Measurements from ENCODE around the gene DUS3L. TPM values are rescaled to one million over a fixed set of nuclear protein-coding genes. Genes with fewer than 3 reads are reported as not detected.

Gene DUS3L
- total RNA-seq, 3 donors from 2014 or later (not counting 1 experiment from before 2014, with no cell fraction given) = 116 to 140 (median 128) TPM

DNA sequence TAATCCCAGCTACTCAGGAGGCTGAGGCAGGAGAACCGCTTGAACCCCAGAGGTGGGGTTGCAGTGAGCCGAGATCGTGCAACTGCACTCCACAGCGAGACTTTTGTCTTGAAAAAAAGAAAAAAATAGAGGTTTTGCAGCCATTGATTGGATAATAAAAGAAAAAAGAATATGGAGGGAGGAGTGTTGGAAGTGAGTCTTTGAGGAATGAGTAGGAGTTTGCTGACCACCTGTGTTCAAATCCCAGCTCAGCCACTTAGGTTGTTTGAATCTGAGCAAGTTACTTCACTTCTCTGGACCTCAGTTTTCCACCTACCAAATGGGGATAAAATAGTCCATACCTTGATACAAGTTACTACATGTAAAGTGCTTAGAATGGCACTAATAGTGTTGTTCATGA, 20.2 kb upstream of the DUS3L start:
- intact Hi-C loops (cut with micrococcal nuclease) = no loop called here
- no peaks in the 10 kb centered on the region for H3K4me1 Mint-ChIP-seq
- no peak overlapping the region for H3K27ac Mint-ChIP-seq
- H3K27ac ChIP-seq (ENCODE audit: low read length) = no peak overlapping the region
- no peak for ATAC-seq
- H3K36me3 Mint-ChIP-seq = no peaks in the 10 kb centered on the region
- WGBS (ENCODE audit: insufficient coverage) = 93% methylated on average over 4 of the region's 4 CpGs
- no peaks in the 10 kb centered on the region for H3K4me1 ChIP-seq (ENCODE audit: control insufficient read depth, insufficient read depth, low read length)
- peaks cover 7 to 12% of the 10 kb centered on the region in 2 donors for H3K27me3 Mint-ChIP-seq (ENCODE audit: low read depth in 2 of 2)
- H3K4me3 Mint-ChIP-seq = no peak overlapping the region
- no peak overlapping the region for H3K4me3 ChIP-seq (ENCODE audit: low read length)
- no peak for TF ChIP-seq CTCF (IDR thresholded peaks at IDR 0.05)
- no peaks in the 10 kb centered on the region for H3K27me3 ChIP-seq (ENCODE audit: control insufficient read depth, insufficient read depth, low read length)
- no peaks in the 10 kb centered on the region for H3K9me3 Mint-ChIP-seq
- DNase-seq = no peak
- no peaks in the 10 kb centered on the region for H3K9me3 ChIP-seq (ENCODE audit: control insufficient read depth, insufficient read depth, low read length)
- no peaks in the 10 kb centered on the region for H3K36me3 ChIP-seq (ENCODE audit: control insufficient read depth, insufficient read depth, low read length)

DNA sequence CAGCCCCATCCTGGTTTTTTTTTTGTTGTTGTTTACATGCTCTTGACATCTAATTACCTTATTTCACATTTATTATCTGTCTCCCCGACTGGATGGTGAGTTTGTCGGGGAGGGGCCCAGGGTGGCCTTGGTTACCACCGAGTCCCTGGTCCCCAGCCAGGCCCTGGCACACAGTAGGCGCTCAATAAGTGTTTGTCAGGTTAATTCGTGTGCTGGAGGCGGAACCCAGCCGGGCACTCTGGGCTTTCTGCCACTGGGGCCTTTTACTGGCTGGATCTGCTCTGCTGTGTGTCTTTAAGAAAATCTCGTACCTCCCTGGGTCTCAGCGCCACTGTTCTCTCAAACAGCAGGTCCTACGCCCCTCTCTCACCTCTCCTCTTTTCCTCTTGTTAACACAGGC, 18.5 kb upstream of the DUS3L start:
- H3K4me1 Mint-ChIP-seq = peaks cover 0 to 3% of the 10 kb centered on the region in 2 donors
- no peaks in the 10 kb centered on the region for H3K36me3 Mint-ChIP-seq
- no peak overlapping the region for H3K4me3 Mint-ChIP-seq
- Histone ChIP-seq H3K27ac (ENCODE audit: low read length) (no peak overlapping the region), H3K4me3 (ENCODE audit: low read length) (no peak overlapping the region), H3K9me3 (ENCODE audit: control insufficient read depth, insufficient read depth, low read length) (no peaks in the 10 kb centered on the region), H3K36me3 (ENCODE audit: control insufficient read depth, insufficient read depth, low read length) (no peaks in the 10 kb centered on the region), H3K4me1 (ENCODE audit: control insufficient read depth, insufficient read depth, low read length) (peaks cover 9% of the 10 kb centered on the region), H3K27me3 (ENCODE audit: control insufficient read depth, insufficient read depth, low read length) (peaks cover 3% of the 10 kb centered on the region)
- DNase-seq (no peak), ATAC-seq (no peak)
- TF ChIP-seq CTCF (IDR thresholded peaks at IDR 0.05) = no peak
- no peaks in the 10 kb centered on the region for H3K9me3 Mint-ChIP-seq
- intact Hi-C loops (cut with micrococcal nuclease) = no loop called here
- 81% methylated on average over 10 of the region's 10 CpGs for WGBS (ENCODE audit: insufficient coverage)
- peaks cover 7 to 16% of the 10 kb centered on the region in 2 donors for H3K27me3 Mint-ChIP-seq (ENCODE audit: low read depth in 2 of 2)
- H3K27ac Mint-ChIP-seq = no peak overlapping the region

DNA sequence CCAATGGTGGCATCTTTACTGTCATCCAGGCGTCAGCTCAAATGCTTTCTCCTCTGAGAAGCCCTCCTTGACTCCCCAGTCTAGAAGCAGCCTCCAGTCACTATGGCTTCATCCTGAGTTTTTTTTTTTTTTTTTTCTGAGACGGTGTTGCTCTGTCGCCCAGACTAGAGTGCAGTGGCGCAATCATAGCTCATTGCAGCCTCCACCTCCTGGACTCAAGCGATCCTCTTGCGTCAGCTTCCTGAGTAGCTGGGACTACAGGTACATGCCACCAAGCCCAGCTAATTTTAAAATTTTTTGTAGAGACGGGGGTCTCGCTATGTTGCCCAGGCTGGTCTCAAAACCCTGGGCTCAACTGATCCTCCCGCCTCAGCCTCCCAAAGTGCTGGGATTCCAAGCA, 18.1 kb upstream of the DUS3L start:
- no peak for TF ChIP-seq CTCF (IDR thresholded peaks at IDR 0.05)
- Mint-ChIP-seq H3K27ac (no peak overlapping the region), H3K4me3 (no peak overlapping the region), H3K9me3 (no peaks in the 10 kb centered on the region), H3K36me3 (no peaks in the 10 kb centered on the region), H3K27me3 (ENCODE audit: low read depth in 2 of 2) (peaks cover 7 to 20% of the 10 kb centered on the region in 2 donors), H3K4me1 (peaks cover 4 to 7% of the 10 kb centered on the region in 2 donors)
- H3K4me3 ChIP-seq (ENCODE audit: low read length) = no peak overlapping the region
- ATAC-seq (no peak), DNase-seq (no peak)
- peaks cover 13% of the 10 kb centered on the region for H3K4me1 ChIP-seq (ENCODE audit: control insufficient read depth, insufficient read depth, low read length)
- H3K36me3 ChIP-seq (ENCODE audit: control insufficient read depth, insufficient read depth, low read length) = no peaks in the 10 kb centered on the region
- H3K9me3 ChIP-seq (ENCODE audit: control insufficient read depth, insufficient read depth, low read length) = no peaks in the 10 kb centered on the region
- peaks cover 7% of the 10 kb centered on the region for H3K27me3 ChIP-seq (ENCODE audit: control insufficient read depth, insufficient read depth, low read length)
- 84% methylated on average over 9 of the region's 9 CpGs for WGBS (ENCODE audit: insufficient coverage)
- no peak overlapping the region for H3K27ac ChIP-seq (ENCODE audit: low read length)
- intact Hi-C loops (cut with micrococcal nuclease) = no loop called here

DNA sequence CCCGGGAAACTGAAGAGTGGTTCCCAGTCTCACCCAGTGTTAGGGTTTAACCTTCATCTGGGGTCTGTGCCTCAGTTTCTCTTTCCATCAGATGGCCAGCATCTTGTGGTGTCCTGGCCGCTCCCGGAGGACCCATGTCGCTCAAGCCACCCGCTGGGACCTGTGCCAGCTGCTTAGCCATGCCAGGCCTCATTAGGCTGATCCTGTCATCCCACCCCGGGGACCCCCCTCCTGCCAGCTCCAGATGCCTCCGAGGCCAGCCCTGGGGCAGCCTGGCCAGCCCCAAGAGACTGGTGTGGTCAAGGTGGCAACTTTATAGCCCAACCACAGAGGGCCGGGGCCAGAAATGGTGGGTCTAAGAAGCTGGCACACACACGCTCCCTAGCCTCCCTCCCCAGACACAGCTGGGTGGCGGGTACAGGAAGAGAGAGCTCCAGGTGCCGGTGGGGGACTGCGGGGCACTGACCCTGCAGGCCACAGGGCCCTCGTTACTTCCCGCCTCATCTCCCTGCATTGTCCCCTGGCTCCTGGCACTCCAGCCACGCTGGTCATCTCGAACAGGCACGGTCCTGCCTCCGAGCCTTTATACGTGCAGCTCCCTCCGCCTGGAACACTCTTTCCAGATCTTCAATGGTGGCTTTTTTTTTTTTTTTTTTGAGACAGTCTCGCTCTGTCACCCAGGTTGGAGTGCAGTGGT, 17.3 kb upstream of the DUS3L start:
- peaks cover 7 to 28% of the 10 kb centered on the region in 2 donors for H3K27me3 Mint-ChIP-seq (ENCODE audit: low read depth in 2 of 2)
- intact Hi-C loops (cut with micrococcal nuclease) = no loop called here
- DNase-seq (no peak), ATAC-seq (no peak)
- Histone ChIP-seq H3K9me3 (ENCODE audit: control insufficient read depth, insufficient read depth, low read length) (no peaks in the 10 kb centered on the region), H3K36me3 (ENCODE audit: control insufficient read depth, insufficient read depth, low read length) (no peaks in the 10 kb centered on the region), H3K27me3 (ENCODE audit: control insufficient read depth, insufficient read depth, low read length) (peaks cover 14% of the 10 kb centered on the region), H3K4me1 (ENCODE audit: control insufficient read depth, insufficient read depth, low read length) (peaks cover 21% of the 10 kb centered on the region), H3K4me3 (ENCODE audit: low read length) (no peak overlapping the region), H3K27ac (ENCODE audit: low read length) (no peak overlapping the region)
- H3K4me1 Mint-ChIP-seq = peaks cover 11 to 14% of the 10 kb centered on the region in 2 donors
- 74% methylated on average over 20 of the region's 21 CpGs for WGBS (ENCODE audit: insufficient coverage)
- no peak for TF ChIP-seq CTCF (IDR thresholded peaks at IDR 0.05)
- no peaks in the 10 kb centered on the region for H3K36me3 Mint-ChIP-seq
- H3K27ac Mint-ChIP-seq = no peak overlapping the region
- H3K4me3 Mint-ChIP-seq = no peak overlapping the region
- no peaks in the 10 kb centered on the region for H3K9me3 Mint-ChIP-seq
